Adrenal gland (tissue), 19 donors: ENCODE results near the gene SYNRG. TPM values are rescaled to one million over a fixed set of nuclear protein-coding genes. Genes with fewer than 3 reads are reported as not detected.

Experiments used
- DNase-seq, 7 donors: peaks; one replicate each; pipeline ENCODE4 v3.0.0-alpha.2; 2019 to 2020
- H3K27ac ChIP-seq, 5 donors: fragments of 200-600 bp; sonication (generic) in 4 of 5; 1 replicate in 3 of 5; 2 replicates in 2 of 5; pipeline versions ENCODE4 v1.5.1 to v1.8.0; 2016 to 2020; ENCODE audit warnings: mild to moderate bottlenecking in 1 of 5
- H3K27me3 ChIP-seq: fragments of 200-600 bp; 2 replicates; pipeline ENCODE4 v1.8.0; 2021
- H3K36me3 ChIP-seq, 2 donors: fragments of 200-600 bp; replicated peaks in 1 of 2; 1 replicate in 1 of 2; 2 replicates in 1 of 2; pipeline versions ENCODE4 v1.5.1 to v1.8.0; 2018 to 2022
- H3K4me1 ChIP-seq, 2 donors: fragments of 200-600 bp; replicated peaks in 1 of 2; 1 replicate in 1 of 2; 2 replicates in 1 of 2; pipeline versions ENCODE4 v1.5.1 to v1.8.0; 2018 to 2021
- H3K4me3 ChIP-seq, 4 donors: fragments of 200-600 bp; sonication (generic) in 3 of 4; one replicate each; pipeline ENCODE4 v1.5.1; 2016 to 2018
- H3K9me3 ChIP-seq, 3 donors: fragments of 200-600 bp; sonication (generic) in 1 of 3; replicated peaks in 1 of 3; 1 replicate in 2 of 3; 2 replicates in 1 of 3; pipeline versions ENCODE4 v1.5.1 to v1.8.0; 2016 to 2021
- POLR2A ChIP-seq, 2 donors: fragments of 450-650 bp; IDR thresholded peaks; one replicate each; pipeline ENCODE4 v1.6.1; 2017; ENCODE audit warnings: antibody characterized with exemption in 2 of 2, mild to moderate bottlenecking in 2 of 2, moderate library complexity in 1 of 2
- WGBS, 4 donors: extraction: QIAGEN DNeasy Blood & Tissue Kit in 2 of 4; methylation state at CpG; one replicate each; pipeline versions ENCODE4 v1.1.5 to v1.1.7; 2013 to 2017; 5-methylcytosine and 5-hydroxymethylcytosine counted together
- intact Hi-C, 2 donors: fragments of 100-400 bp; cut with DNase I; formaldehyde crosslinking; loops; one replicate each; pipeline versions ENCODE4 v1.14.1 to v1.15.0; 2022 to 2023
- long read RNA-seq, 10 donors: library from polyadenylated mRNA in 3 of 10; unstranded in 2 of 10; stranded (forward) in 1 of 10; transcript quantifications; one replicate each; pipeline ENCODE4 v2.0.0 and lab custom pipeline, GENCODE V29; 2021 to 2026
- polyA plus RNA-seq, 3 donors: library from polyadenylated mRNA; stranded (reverse); fragments of 200-250 nt in 2 of 3; fragments of 350-450 nt in 1 of 3; fragmentation: Illumina TruSeq in 1 of 3; extraction: RNeasy Lipid Tissue Mini Kit (QIAGEN cat#74804) in 1 of 3; gene quantifications; one replicate each; pipeline ENCODE4 v1.2.3, GENCODE V29; 2013 to 2014
- total RNA-seq, 9 donors: library from RNA; depleted of rRNA in 4 of 9; stranded (reverse); fragments of >200 nt in 4 of 9; fragments of 120-200 nt in 1 of 9; fragmentation: NEBNext Ultra II Directional in 1 of 9; extraction: Animal tissue kit (Norgen Biotek cat#: 25700) in 1 of 9; gene quantifications; one replicate each; pipeline versions ENCODE4 v1.1.0 to v1.2.4, GENCODE V29; 2013 to 2023
- TF ChIP-seq, protein P1 (sequence below), 6 experiments: fragments of 450-650 bp in 4 of 6; fragments of 200-600 bp in 2 of 6; sonication (generic) in 1 of 6; IDR thresholded peaks; 1 replicate in 5 of 6; 2 replicates in 1 of 6; pipeline versions ENCODE4 v1.5.1 to v1.8.0; 2016 to 2021; ENCODE audit warnings: antibody characterized with exemption in 6 of 6, mild to moderate bottlenecking in 2 of 6, moderate library complexity in 1 of 6
- donor health status: healthy with polysubstance abuse.
- donor health status: Bipolar disorder and iron deficiency.
- donor health status: DM: yes; HTN: yes; CAD: no.
- donor health status: DM: no; HTN: no; CAD: no.
- donor health status: DM: no; HTN: no; CAD: no.
- donor health status: DM: yes; HTN: yes; CAD: no.

Gene SYNRG, protein sequence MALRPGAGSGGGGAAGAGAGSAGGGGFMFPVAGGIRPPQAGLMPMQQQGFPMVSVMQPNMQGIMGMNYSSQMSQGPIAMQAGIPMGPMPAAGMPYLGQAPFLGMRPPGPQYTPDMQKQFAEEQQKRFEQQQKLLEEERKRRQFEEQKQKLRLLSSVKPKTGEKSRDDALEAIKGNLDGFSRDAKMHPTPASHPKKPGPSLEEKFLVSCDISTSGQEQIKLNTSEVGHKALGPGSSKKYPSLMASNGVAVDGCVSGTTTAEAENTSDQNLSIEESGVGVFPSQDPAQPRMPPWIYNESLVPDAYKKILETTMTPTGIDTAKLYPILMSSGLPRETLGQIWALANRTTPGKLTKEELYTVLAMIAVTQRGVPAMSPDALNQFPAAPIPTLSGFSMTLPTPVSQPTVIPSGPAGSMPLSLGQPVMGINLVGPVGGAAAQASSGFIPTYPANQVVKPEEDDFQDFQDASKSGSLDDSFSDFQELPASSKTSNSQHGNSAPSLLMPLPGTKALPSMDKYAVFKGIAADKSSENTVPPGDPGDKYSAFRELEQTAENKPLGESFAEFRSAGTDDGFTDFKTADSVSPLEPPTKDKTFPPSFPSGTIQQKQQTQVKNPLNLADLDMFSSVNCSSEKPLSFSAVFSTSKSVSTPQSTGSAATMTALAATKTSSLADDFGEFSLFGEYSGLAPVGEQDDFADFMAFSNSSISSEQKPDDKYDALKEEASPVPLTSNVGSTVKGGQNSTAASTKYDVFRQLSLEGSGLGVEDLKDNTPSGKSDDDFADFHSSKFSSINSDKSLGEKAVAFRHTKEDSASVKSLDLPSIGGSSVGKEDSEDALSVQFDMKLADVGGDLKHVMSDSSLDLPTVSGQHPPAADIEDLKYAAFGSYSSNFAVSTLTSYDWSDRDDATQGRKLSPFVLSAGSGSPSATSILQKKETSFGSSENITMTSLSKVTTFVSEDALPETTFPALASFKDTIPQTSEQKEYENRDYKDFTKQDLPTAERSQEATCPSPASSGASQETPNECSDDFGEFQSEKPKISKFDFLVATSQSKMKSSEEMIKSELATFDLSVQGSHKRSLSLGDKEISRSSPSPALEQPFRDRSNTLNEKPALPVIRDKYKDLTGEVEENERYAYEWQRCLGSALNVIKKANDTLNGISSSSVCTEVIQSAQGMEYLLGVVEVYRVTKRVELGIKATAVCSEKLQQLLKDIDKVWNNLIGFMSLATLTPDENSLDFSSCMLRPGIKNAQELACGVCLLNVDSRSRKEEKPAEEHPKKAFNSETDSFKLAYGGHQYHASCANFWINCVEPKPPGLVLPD (N-terminal part only)
- total RNA-seq: 10 to 100 TPM; 21.7 to 45.7 (median 30.7) TPM
- 10 to 100 TPM in 2 of 3 donors, 1 to 10 TPM in 1; 8.5 to 36.1 (median 10.7) TPM for polyA plus RNA-seq
- long read RNA-seq, donor 1, partial matches to known transcripts: 5 of 8 reads
- long read RNA-seq, donor 1, other reads (novel, unspliced or antisense): 0 of 8 reads
- long read RNA-seq, donor 2, partial matches to known transcripts: 0 of 3 reads
- long read RNA-seq, donor 2, other reads (novel, unspliced or antisense): 0 of 3 reads
- long read RNA-seq, donor 3, partial matches to known transcripts: 0 of 3 reads
- long read RNA-seq, donor 3, other reads (novel, unspliced or antisense): 0 of 3 reads
- long read RNA-seq, donor 4, partial matches to known transcripts: 9 of 13 reads
- long read RNA-seq, donor 4, other reads (novel, unspliced or antisense): 4 of 13 reads
- long read RNA-seq, donor 5, full-length matches to known transcripts: 2 of 25 reads
- long read RNA-seq, donor 5, partial matches to known transcripts: 2 of 25 reads
- long read RNA-seq, donor 5, other reads (novel, unspliced or antisense): 21 of 25 reads
- long read RNA-seq, donor 6, partial matches to known transcripts: 6 of 9 reads
- long read RNA-seq, donor 6, other reads (novel, unspliced or antisense): 3 of 9 reads
- long read RNA-seq, donor 7, partial matches to known transcripts: 0 of 1 reads
- long read RNA-seq, donor 7, other reads (novel, unspliced or antisense): 0 of 1 reads
- long read RNA-seq, donor 8, transcript SYNRG-226 (3 exons, 1,673 nt): major isoform, 5 of 10 reads
- long read RNA-seq, donor 8, partial matches to known transcripts: 5 of 10 reads
- long read RNA-seq, donor 8, other reads (novel, unspliced or antisense): 0 of 10 reads
- long read RNA-seq, donor 9, partial matches to known transcripts: 0 of 1 reads
- long read RNA-seq, donor 9, other reads (novel, unspliced or antisense): 0 of 1 reads
- long read RNA-seq, donor 10, partial matches to known transcripts: 7 of 7 reads
- long read RNA-seq, donor 10, other reads (novel, unspliced or antisense): 0 of 7 reads

DNA sequence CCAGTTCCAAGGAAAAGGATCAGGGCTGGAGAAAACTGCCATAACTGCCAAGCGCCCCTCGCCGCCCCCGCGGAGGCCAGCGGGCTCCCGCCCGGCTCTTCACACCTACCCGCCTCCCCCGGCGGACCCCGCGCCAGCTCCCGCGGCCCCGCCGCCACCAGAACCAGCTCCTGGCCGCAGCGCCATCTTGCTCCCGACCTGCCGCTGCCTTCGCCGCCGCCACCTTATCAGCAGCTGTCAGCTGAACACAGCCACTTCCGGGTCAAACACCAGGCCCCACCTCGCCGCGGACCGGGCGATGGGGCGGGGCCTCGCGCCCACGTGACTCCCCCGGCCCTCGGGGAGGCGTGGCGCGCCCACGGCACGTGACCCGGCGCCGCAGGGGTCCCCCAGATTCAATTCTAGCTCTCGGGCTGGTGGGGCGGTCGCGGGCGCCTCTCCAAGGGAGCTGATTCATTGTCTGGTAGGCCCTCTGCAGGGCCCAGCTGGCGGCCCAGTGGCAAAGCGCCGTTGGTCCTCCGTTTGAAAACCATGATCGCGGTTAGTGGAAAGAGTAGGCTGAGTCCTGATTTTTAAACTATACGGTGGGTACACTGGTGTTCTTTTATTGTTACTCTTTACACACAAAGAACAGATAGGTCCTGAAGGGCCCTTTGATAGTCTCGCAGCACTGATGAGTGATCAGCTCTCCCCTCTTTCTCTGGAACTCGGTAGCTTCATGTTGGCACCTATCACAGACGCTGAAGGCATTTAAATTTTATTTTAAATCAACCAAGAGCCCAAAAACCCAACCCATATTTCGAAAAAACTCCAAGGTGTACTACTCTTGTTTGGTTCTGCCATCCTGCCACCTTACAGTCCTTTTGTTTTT is at the start of gene SYNRG:
TSS of gene SYNRG (minus strand) at position 249 of the 871 bp plus-strand sequence. CDS start at position 186, 63 bp downstream.
- intact Hi-C loops: no loop called here
- H3K36me3 ChIP-seq: peaks cover 0 to 15% of the 10 kb centered on the region in 2 donors
- TF ChIP-seq POLR2A (IDR thresholded peaks at IDR 0.05): peak; percentile 43 to 84
- TF ChIP-seq, protein P1, sequence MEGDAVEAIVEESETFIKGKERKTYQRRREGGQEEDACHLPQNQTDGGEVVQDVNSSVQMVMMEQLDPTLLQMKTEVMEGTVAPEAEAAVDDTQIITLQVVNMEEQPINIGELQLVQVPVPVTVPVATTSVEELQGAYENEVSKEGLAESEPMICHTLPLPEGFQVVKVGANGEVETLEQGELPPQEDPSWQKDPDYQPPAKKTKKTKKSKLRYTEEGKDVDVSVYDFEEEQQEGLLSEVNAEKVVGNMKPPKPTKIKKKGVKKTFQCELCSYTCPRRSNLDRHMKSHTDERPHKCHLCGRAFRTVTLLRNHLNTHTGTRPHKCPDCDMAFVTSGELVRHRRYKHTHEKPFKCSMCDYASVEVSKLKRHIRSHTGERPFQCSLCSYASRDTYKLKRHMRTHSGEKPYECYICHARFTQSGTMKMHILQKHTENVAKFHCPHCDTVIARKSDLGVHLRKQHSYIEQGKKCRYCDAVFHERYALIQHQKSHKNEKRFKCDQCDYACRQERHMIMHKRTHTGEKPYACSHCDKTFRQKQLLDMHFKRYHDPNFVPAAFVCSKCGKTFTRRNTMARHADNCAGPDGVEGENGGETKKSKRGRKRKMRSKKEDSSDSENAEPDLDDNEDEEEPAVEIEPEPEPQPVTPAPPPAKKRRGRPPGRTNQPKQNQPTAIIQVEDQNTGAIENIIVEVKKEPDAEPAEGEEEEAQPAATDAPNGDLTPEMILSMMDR (IDR thresholded peaks at IDR 0.05): peak; percentile 11 to 54 (median 35)
- H3K9me3 ChIP-seq: no peaks in the 10 kb centered on the region
- peak within 1 kb of the TSS in 3 of 4 donors; percentile 82 to 91 (median 84) for H3K4me3 ChIP-seq
- H3K27ac ChIP-seq: peak within 1 kb of the TSS; percentile 43 to 91 (median 79)
- peaks cover 5 to 41% of the 10 kb centered on the region in 2 donors for H3K4me1 ChIP-seq
- peak; percentile 96 to 99 (median 98) for DNase-seq
- no peaks in the 10 kb centered on the region for H3K27me3 ChIP-seq
- 1 to 8% (median 2%) methylated on average over 15 to 60 of the region's 60 CpGs for WGBS, 4 donors

DNA sequence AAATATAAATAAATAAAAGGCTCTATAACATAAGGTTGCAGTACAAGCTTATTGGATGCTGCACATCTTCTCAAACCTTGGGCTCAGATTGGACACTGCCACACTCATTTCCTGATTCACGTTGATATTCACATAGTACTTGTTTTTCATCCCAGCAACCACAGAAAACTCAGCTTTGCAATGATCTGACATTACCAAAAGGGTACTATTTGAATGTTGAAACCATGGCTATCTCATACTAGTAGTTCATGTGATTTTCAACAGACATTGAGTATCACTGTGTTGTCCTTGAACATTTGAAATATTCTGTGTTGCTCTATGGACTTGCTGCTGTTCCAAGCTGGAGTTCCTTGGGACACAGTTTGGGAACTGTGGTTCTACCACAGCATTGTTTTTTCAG is 48.0 kb upstream of the SYNRG start:
- DNase-seq: no peak
- intact Hi-C loops: no loop called here
- no peaks in the 10 kb centered on the region for H3K9me3 ChIP-seq
- H3K4me3 ChIP-seq: no peak overlapping the region
- no peaks in the 10 kb centered on the region for H3K27me3 ChIP-seq
- H3K36me3 ChIP-seq: no peaks in the 10 kb centered on the region
- WGBS, 4 donors: 47 to 79% (median 71%) methylated on average over 1 of the region's 1 CpG
- no peaks in the 10 kb centered on the region for H3K4me1 ChIP-seq
- no peak overlapping the region for H3K27ac ChIP-seq
- TF ChIP-seq POLR2A (IDR thresholded peaks at IDR 0.05): no peak

DNA sequence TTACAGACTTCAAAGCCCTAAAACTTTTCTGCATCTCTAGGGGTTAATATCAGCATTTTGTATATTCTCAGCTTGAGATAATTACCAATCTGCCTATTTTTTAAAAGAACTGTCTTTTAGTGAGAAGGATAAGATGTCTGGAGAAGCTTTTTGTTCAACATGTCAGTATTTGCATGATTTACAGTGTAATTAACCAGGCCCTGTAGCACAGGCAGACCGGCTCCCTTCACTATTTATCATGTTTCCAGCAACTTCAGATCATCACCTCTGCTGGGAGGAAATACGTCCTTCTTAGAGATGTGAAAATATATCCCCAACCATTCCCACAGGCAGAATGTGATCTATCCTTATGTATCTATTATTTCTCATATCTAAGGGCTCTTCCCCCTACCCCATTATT is 42.6 kb upstream of the SYNRG start:
- Histone ChIP-seq H3K4me1 (no peaks in the 10 kb centered on the region), H3K36me3 (no peaks in the 10 kb centered on the region), H3K9me3 (no peaks in the 10 kb centered on the region), H3K4me3 (no peak overlapping the region), H3K27ac (no peak overlapping the region), H3K27me3 (peaks cover 5% of the 10 kb centered on the region)
- no peak for TF ChIP-seq POLR2A (IDR thresholded peaks at IDR 0.05)
- TF ChIP-seq, protein P1 (IDR thresholded peaks at IDR 0.05): no peak
- 53 to 72% (median 64%) methylated on average over 2 of the region's 2 CpGs for WGBS, 4 donors
- intact Hi-C loops: no loop called here
- no peak for DNase-seq
